Neural cell (in vitro differentiated cells): Measurements from ENCODE around the gene LRRC74A. TPM values are rescaled to one million over a fixed set of nuclear protein-coding genes. Genes with fewer than 3 reads are reported as not detected.

Source experiments
- H2AFZ ChIP-seq: fragments of 200-600, 300-800 bp; sonication (generic), shearing (Covaris generic); 2 replicates; pipeline ENCODE4 v1.6.0; 2014; ENCODE audit warnings: low read depth, mild to moderate bottlenecking, antibody characterized with exemption, low read length, moderate library complexity
- H3F3A ChIP-seq: fragments of 200-600 bp; shearing (Covaris generic); 2 replicates; pipeline ENCODE4 v1.6.1; 2016; ENCODE audit warnings: mild to moderate bottlenecking, moderate library complexity, mixed read lengths, antibody characterized with exemption, low read length; ENCODE audit not compliant: insufficient read depth, poor library complexity, severe bottlenecking
- H3K27ac ChIP-seq: fragments of 200-600, 300-800 bp; sonication (generic), shearing (Covaris generic); 2 replicates; pipeline ENCODE4 v1.5.1; 2014; ENCODE audit warnings: mild to moderate bottlenecking, low read length, moderate library complexity
- H3K27me3 ChIP-seq: fragments of 300-800, 200-600 bp; sonication (generic), shearing (Covaris generic); 2 replicates; pipeline ENCODE4 v1.6.0; 2014; ENCODE audit warnings: mild to moderate bottlenecking, low read depth, low read length, moderate library complexity; ENCODE audit not compliant: insufficient read depth
- H3K36me3 ChIP-seq: fragments of 300-800, 200-600 bp; sonication (generic), shearing (Covaris generic); 2 replicates; pipeline ENCODE4 v1.5.1; 2014; ENCODE audit warnings: mild to moderate bottlenecking, antibody characterized with exemption, low read length, moderate library complexity; ENCODE audit not compliant: insufficient read depth
- H3K4me2 ChIP-seq: fragments of 300-800, 200-600 bp; sonication (generic), shearing (Covaris generic); 2 replicates; pipeline ENCODE4 v1.6.0; 2014; ENCODE audit warnings: mild to moderate bottlenecking, low read length
- H3K4me3 ChIP-seq: fragments of 300-800, 200-600 bp; sonication (generic), shearing (Covaris generic); 2 replicates; pipeline ENCODE4 v1.5.1; 2014; ENCODE audit warnings: mild to moderate bottlenecking, low read length, moderate library complexity
- H3K79me2 ChIP-seq: fragments of 200-600 bp; shearing (Covaris generic); replicated peaks from 2 replicates; pipeline ENCODE4 v1.6.0; 2014; ENCODE audit warnings: mild to moderate bottlenecking, low read length, moderate library complexity; ENCODE audit not compliant: insufficient read depth
- H3K9ac ChIP-seq: fragments of 300-800, 200-600 bp; sonication (generic), shearing (Covaris generic); 2 replicates; pipeline ENCODE4 v1.6.1; 2016; ENCODE audit warnings: mild to moderate bottlenecking, low read length, mixed read lengths
- H3K9me2 ChIP-seq: fragments of 200-600 bp; shearing (Covaris generic); 2 replicates; pipeline ENCODE4 v1.6.1; 2016; ENCODE audit warnings: mild to moderate bottlenecking, low read length, mixed read lengths; ENCODE audit not compliant: insufficient read depth
- H3K9me3 ChIP-seq: fragments of 200-600, 300-800 bp; sonication (generic), shearing (Covaris generic); 2 replicates; pipeline ENCODE4 v1.6.1; 2016; ENCODE audit warnings: mild to moderate bottlenecking, mixed run types, low read length, moderate library complexity, mixed read lengths
- H4K20me1 ChIP-seq: fragments of 200-600 bp; shearing (Covaris generic); 2 replicates; pipeline ENCODE4 v1.6.1; 2016; ENCODE audit warnings: mild to moderate bottlenecking, mixed run types; ENCODE audit not compliant: insufficient read depth
- CTCF ChIP-seq: fragments of 450-650 bp; IDR thresholded peaks from 2 replicates; pipeline ENCODE4 v1.5.1; 2014; ENCODE audit warnings: antibody characterized with exemption, mild to moderate bottlenecking, moderate library complexity; ENCODE audit not compliant: poor library complexity, severe bottlenecking
- EP300 ChIP-seq: fragments of 450-650 bp; conservative IDR thresholded peaks from 2 replicates; pipeline ENCODE4 v1.6.1; 2014; ENCODE audit warnings: antibody characterized with exemption, mild to moderate bottlenecking, moderate library complexity; ENCODE audit not compliant: poor library complexity, severe bottlenecking
- MXI1 ChIP-seq: fragments of 450-650 bp; conservative IDR thresholded peaks from 2 replicates; pipeline ENCODE4 v1.6.1; 2014; ENCODE audit warnings: antibody characterized with exemption, mild to moderate bottlenecking; ENCODE audit not compliant: poor library complexity, severe bottlenecking
- POLR2AphosphoS5 ChIP-seq: IDR thresholded peaks from 2 replicates; pipeline ENCODE4 v1.6.1; 2012
- RAD21 ChIP-seq: fragments of 450-650 bp; conservative IDR thresholded peaks from 2 replicates; pipeline ENCODE4 v1.6.1; 2014; ENCODE audit warnings: antibody characterized with exemption, mild to moderate bottlenecking, moderate library complexity
- SMC3 ChIP-seq: fragments of 450-650 bp; conservative IDR thresholded peaks from 2 replicates; pipeline ENCODE4 v1.6.1; 2014; ENCODE audit warnings: antibody characterized with exemption, mild to moderate bottlenecking, moderate library complexity; ENCODE audit not compliant: poor library complexity
- TAF1 ChIP-seq: IDR thresholded peaks from 2 replicates; pipeline ENCODE4 v1.6.1; 2012; ENCODE audit warnings: low read depth
- polyA plus RNA-seq: library from polyadenylated mRNA; depleted of rRNA; stranded (reverse); fragments of >200 nt; gene quantifications from 2 replicates; pipeline ENCODE4 v1.2.3, GENCODE V29; 2014
- TF ChIP-seq, protein P1 (sequence below): IDR thresholded peaks from 2 replicates; pipeline ENCODE4 v1.6.1; 2012; ENCODE audit warnings: borderline replicate concordance

Gene LRRC74A
- polyA plus RNA-seq, 1 donor from 2014 or later = not detected

GRCh38 chr14:76793324-76793723 is 32.9 kb upstream of the LRRC74A start:
- Histone ChIP-seq H3K4me3 (no peak overlapping the region), H3K27me3 (no peaks in the 10 kb centered on the region), H3K36me3 (peaks cover 16% of the 10 kb centered on the region), H3K9me2 (no peaks in the 10 kb centered on the region), H3F3A (no peaks in the 10 kb centered on the region), H4K20me1 (no peaks in the 10 kb centered on the region), H3K4me2 (no peak overlapping the region), H3K27ac (no peak overlapping the region), H2AFZ (no peak overlapping the region), H3K79me2 (no peaks in the 10 kb centered on the region), H3K9ac (no peak overlapping the region), H3K9me3 (no peaks in the 10 kb centered on the region)
- no peak for TF ChIP-seq EP300
- no peak for TF ChIP-seq CTCF
- TF ChIP-seq POLR2AphosphoS5 = no peak
- TF ChIP-seq TAF1 = no peak
- TF ChIP-seq RAD21 = no peak
- no peak for TF ChIP-seq SMC3
- TF ChIP-seq, protein P1, sequence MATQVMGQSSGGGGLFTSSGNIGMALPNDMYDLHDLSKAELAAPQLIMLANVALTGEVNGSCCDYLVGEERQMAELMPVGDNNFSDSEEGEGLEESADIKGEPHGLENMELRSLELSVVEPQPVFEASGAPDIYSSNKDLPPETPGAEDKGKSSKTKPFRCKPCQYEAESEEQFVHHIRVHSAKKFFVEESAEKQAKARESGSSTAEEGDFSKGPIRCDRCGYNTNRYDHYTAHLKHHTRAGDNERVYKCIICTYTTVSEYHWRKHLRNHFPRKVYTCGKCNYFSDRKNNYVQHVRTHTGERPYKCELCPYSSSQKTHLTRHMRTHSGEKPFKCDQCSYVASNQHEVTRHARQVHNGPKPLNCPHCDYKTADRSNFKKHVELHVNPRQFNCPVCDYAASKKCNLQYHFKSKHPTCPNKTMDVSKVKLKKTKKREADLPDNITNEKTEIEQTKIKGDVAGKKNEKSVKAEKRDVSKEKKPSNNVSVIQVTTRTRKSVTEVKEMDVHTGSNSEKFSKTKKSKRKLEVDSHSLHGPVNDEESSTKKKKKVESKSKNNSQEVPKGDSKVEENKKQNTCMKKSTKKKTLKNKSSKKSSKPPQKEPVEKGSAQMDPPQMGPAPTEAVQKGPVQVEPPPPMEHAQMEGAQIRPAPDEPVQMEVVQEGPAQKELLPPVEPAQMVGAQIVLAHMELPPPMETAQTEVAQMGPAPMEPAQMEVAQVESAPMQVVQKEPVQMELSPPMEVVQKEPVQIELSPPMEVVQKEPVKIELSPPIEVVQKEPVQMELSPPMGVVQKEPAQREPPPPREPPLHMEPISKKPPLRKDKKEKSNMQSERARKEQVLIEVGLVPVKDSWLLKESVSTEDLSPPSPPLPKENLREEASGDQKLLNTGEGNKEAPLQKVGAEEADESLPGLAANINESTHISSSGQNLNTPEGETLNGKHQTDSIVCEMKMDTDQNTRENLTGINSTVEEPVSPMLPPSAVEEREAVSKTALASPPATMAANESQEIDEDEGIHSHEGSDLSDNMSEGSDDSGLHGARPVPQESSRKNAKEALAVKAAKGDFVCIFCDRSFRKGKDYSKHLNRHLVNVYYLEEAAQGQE = no peak
- TF ChIP-seq MXI1 = no peak

GRCh38 chr14:76793956-76794355 is 32.3 kb upstream of the LRRC74A start:
- peaks cover 16% of the 10 kb centered on the region for H3K36me3 ChIP-seq

GRCh38 chr14:76806446-76806845 is 19.8 kb upstream of the LRRC74A start:
- Histone ChIP-seq H3K27ac (no peak overlapping the region), H4K20me1 (no peaks in the 10 kb centered on the region), H3F3A (no peaks in the 10 kb centered on the region), H3K4me2 (no peak overlapping the region), H3K36me3 (peaks cover 9% of the 10 kb centered on the region), H2AFZ (no peak overlapping the region), H3K9me3 (no peaks in the 10 kb centered on the region), H3K4me3 (no peak overlapping the region), H3K9ac (no peak overlapping the region), H3K27me3 (no peaks in the 10 kb centered on the region), H3K79me2 (no peaks in the 10 kb centered on the region), H3K9me2 (no peaks in the 10 kb centered on the region)
- TF ChIP-seq SMC3 = no peak
- TF ChIP-seq MXI1 = no peak
- TF ChIP-seq RAD21 = no peak
- no peak for TF ChIP-seq TAF1

More at GRCh38 chr14:76793956-76794355, 32.3 kb upstream of the LRRC74A start:
- H3K27me3 ChIP-seq = no peaks in the 10 kb centered on the region
- H3K4me3 ChIP-seq = no peak overlapping the region
- H3K9me3 ChIP-seq = no peaks in the 10 kb centered on the region
- H3F3A ChIP-seq = no peaks in the 10 kb centered on the region
- no peak overlapping the region for H3K9ac ChIP-seq
- H2AFZ ChIP-seq = no peak overlapping the region
- H4K20me1 ChIP-seq = no peaks in the 10 kb centered on the region
- H3K4me2 ChIP-seq = no peak overlapping the region
- no peak overlapping the region for H3K27ac ChIP-seq
- TF ChIP-seq EP300 = no peak
- no peak for TF ChIP-seq RAD21
- H3K9me2 ChIP-seq = no peaks in the 10 kb centered on the region
- no peaks in the 10 kb centered on the region for H3K79me2 ChIP-seq
